PFSK-1 (cell line): Measurements from ENCODE around the gene ERGIC2.

Source experiments
- POLR2AphosphoS5 ChIP-seq: IDR thresholded peaks from 2 replicates; pipeline ENCODE4 v1.6.1; 2012; ENCODE audit warnings: low read depth, mild to moderate bottlenecking, control low read depth, low read length, moderate library complexity
- TAF1 ChIP-seq: IDR thresholded peaks from 2 replicates; pipeline ENCODE4 v1.6.1; 2012; ENCODE audit warnings: low read length, control low read depth, borderline replicate concordance; ENCODE audit not compliant: insufficient read depth
- TF ChIP-seq, protein P1 (sequence below), 2 experiments: IDR thresholded peaks; 2 replicates each; pipeline versions ENCODE4 v1.6.1 to v1.8.0; 2011 to 2012; ENCODE audit warnings: low read depth in 2 of 2, low read length in 2 of 2, control low read depth in 1 of 2, inconsistent platforms in 1 of 2, mild to moderate bottlenecking in 1 of 2, moderate library complexity in 1 of 2; ENCODE audit not compliant: insufficient read depth in 1 of 2

- TF ChIP-seq POLR2AphosphoS5 (no peak), TAF1 (no peak)
- TF ChIP-seq, protein P1, sequence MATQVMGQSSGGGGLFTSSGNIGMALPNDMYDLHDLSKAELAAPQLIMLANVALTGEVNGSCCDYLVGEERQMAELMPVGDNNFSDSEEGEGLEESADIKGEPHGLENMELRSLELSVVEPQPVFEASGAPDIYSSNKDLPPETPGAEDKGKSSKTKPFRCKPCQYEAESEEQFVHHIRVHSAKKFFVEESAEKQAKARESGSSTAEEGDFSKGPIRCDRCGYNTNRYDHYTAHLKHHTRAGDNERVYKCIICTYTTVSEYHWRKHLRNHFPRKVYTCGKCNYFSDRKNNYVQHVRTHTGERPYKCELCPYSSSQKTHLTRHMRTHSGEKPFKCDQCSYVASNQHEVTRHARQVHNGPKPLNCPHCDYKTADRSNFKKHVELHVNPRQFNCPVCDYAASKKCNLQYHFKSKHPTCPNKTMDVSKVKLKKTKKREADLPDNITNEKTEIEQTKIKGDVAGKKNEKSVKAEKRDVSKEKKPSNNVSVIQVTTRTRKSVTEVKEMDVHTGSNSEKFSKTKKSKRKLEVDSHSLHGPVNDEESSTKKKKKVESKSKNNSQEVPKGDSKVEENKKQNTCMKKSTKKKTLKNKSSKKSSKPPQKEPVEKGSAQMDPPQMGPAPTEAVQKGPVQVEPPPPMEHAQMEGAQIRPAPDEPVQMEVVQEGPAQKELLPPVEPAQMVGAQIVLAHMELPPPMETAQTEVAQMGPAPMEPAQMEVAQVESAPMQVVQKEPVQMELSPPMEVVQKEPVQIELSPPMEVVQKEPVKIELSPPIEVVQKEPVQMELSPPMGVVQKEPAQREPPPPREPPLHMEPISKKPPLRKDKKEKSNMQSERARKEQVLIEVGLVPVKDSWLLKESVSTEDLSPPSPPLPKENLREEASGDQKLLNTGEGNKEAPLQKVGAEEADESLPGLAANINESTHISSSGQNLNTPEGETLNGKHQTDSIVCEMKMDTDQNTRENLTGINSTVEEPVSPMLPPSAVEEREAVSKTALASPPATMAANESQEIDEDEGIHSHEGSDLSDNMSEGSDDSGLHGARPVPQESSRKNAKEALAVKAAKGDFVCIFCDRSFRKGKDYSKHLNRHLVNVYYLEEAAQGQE (IDR thresholded peaks at IDR 0.05; ENCODE audit: insufficient read depth in 1 of 2, low read depth in 2 of 2, low read length in 2 of 2) = no peak
Observed at GRCh38 chr12:29299633-29300032, 81.3 kb downstream of the ERGIC2 start.
